NCI-H1436 (cell line): ENCODE measurements around the gene SLC4A1AP.
A peak's percentile ranks its signal among the peaks of the same experiment; 100 is the strongest.

Experiments used
- DNase-seq: peaks from one replicate; lab custom pipeline; 2025; lab: John Stamatoyannopoulos, UW

The SLC4A1AP gene

DNA sequence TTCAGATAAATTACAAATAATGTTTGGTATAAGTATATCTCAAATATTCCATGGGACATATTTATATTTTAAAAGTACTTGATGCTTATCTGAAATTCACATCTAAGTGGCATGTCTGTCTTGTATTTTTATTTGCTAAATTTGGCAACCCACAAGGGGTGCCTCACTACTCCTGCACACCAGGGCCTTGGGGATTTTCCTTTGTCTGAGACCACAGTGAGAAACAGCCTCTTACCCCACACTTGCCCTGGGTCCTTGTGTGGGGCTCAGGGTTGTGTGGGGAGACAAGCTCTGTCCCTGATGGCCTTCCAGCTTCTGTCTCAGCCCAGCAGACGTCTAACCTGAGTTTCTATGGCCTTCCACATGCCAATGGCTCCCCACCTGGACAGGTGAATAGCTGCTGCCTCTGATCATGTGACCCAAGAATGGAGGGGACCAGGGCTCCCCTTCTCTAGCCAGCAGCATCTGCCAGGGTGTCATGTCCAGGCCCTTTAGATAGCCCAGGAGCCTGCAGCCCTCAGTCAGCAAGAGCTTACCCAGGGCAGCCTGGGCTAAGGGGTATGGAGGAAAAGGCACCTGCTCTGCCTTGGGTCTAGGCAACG lies 58.3 kb downstream of the SLC4A1AP start:
- no peak for DNase-seq

DNA sequence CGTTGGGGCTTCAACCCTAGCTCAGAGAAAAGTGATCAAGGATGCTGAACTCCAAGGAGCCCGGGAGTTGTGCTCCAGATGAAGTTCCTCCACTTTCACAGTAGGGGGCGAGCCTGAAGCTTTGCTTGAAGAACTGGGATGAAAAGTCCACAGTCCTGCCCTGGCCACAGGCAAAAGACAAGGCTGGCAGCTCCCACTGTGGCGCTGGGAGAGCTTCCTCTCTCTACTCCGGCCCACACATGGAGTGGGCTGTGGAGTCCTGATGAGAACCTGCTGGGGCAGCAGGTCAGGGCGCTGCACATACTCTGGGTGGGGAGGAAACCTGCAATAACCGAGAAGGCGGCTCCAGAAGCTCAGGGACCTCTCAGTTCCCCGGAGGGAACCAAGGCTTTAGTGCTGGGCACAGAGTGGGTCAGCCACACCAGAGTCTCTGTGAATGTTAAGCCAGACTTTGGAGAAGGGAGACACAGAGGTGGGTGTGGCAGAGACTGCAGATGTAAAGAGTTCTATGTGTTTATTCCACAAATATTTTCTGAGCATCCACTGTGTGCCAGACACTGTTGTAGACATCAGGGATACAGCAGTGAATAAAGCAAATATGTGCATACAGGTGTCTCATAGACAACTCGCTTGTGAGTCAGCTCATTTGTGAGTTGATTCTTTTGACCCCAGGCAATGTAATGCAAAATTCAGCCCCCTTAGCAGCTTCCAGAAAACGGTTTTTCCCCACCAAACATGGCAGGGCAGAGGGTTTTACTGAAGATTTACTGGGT lies 59.9 kb downstream of the SLC4A1AP start:
- peak; percentile 76 for DNase-seq

DNA sequence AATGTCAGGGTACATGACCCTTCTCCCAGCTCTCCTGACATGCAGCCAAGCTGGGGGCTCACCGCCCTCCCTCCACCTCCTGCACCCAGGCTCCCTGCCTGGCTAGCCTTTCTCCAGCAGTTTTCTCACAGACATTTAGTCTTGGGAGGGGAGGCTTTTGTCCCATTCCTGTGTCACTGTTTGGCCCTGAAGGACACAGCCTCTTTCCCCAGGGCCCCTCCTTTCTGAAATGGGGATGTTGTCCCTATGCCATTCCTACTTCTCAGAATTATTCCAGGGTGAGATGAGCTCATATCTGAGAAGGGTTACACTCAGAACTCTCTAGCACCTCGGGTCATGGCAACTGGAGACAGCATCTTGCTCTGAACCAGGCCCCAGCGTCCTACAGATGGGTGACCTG lies 60.5 kb downstream of the SLC4A1AP start:
- DNase-seq, result no peak

DNA sequence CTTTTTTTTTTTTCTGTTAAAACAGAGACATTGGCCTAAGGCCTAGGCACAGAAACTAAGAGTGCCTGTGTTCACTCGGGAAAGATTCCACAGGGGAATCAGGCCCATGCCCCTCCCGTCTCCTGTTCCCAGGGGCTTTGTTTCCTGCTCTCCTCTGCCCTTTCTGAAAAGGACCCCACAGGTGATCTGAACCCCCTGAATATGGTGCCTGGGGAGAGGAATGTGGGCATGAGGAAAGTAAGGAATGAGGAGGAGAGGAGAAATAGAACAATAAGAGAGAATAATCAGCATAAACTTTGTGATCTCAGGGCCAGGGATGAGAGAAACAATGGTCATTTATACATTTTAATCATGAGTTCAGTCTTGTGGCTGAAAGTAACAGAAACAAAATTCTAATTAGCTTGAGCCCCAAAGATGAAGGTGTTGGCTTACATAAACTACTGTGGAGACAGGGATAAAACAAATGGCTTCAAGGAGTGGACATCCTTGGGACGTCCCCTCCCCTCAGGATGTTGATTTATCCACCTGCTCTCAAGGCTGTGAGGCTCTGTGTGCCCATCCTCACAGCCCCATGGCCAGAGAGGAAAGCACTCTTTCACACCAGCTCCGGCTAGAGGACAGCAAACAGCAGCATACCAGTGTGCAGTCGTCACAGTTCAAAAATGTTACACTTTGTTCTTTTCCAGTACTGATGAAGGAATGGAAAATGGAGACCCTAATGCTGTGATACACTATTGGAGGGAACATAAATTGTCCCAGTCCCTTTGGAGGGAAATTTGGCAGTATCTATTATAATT lies 61.4 kb downstream of the SLC4A1AP start:
- DNase-seq, result no peak

DNA sequence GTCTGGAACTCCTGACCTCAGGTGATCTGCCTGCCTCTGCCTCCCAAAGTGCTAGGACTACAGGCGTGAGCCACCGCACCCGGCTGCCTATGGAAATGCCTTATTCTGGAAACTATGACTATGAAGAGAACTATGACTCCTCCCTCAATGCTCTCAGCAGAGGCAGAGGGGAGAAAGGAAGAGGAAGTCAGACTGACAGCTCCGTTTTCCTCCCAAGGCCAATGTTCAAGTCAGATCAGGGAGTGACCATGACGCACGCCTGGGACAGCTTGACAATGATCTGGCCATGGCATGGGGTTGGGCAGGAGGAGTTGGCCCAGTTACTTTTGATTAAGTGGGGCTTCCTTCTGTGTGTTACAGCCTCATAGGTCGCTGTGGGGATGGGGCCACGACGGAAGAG lies 63.6 kb downstream of the SLC4A1AP start:
- DNase-seq, result no peak

DNA sequence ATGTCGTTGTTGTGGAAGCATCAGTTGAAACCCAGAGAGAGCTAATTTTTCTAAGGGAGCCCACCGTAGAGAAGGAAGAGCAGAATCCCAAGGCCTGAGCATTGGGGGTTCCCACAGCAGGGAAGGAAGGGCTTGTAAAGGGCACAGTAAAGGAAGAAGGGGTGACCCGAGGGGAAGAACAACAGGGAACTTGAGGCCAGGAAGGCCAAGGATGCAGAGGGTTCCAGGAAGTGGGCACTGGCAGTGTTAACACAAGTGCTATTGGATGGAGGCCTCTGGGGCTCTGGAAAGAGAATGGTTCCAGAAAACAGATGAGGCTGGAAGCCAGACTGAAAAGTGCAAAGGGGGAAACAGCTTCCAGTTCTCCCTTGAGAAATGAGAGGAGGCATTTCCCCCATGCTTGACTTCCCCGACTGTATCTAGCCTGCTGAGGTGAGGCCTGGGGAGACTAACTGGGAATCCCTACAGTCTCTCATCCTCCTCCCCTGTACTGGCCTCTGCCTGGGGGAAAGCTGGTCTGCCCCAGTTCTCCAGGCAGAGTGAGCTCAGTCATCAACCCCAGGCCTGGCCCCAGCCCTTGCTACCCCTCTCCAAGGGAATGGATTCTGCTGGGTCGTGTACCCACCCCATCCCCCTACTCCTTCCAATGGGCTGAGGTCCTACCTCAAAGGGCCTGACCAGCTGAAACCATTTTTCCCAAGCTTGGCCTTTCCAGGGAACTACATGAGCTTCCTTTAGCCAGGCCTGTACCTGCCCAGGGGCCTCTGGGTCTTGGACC lies 64.6 kb downstream of the SLC4A1AP start:
- no peak for DNase-seq

DNA sequence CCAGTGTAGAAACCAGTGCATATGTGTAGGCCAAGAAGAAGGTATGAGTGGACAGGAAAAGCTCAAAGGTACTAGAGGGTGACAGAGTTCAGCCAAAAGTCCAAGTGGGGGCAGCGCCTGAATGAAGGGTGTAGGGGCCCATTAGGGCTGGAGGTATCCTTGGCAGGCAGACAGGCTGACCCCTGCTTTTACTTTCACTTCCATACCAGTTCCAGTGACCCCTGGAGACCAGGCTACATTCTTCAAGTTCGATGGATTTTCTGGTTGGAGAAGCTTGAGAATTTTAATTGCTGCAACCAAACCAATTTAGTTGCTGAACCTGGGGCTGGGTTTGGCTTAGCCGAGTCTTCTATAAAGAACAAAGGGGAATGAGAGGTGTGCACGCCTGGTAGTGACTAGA lies 65.5 kb downstream of the SLC4A1AP start:
- DNase-seq, result no peak

DNA sequence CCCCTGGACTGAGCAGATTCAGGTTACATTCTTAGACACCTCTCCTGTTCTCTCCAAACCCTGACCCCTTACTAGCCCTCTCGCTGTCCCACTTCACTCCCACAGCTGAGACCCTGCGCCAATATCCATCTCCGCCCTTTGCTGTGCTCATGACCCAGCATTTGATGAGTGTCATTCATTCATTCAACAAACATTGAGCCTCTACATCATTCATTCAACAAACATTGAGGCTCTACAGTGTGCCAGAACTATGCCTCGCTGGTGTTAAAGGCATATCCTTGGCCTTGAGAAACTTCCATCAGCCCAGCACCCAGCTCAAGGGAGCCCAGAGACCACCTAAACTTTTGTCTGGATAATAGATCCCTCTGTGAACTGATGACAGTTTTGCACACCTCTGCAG lies 65.9 kb downstream of the SLC4A1AP start:
- DNase-seq, result no peak

DNA sequence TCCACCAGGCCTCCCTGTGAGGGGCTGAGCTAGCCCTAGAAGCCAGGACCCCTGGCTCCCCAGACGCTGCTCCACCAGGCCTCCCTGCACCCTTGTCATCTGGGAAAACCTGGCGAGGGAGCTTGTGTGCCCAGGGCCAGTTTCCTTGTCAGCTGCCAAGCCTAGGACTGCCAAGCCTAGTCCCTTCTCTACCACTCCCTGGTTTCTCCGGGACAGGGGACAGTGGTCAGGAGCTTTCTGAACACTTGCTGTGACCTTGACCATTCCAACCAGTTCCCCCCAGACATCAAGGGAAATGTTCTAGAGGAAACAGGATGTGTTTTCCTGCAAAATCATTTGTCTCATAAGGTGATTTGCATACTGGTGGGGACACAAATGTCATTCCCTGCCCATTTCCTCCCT lies 66.6 kb downstream of the SLC4A1AP start:
- no peak for DNase-seq

DNA sequence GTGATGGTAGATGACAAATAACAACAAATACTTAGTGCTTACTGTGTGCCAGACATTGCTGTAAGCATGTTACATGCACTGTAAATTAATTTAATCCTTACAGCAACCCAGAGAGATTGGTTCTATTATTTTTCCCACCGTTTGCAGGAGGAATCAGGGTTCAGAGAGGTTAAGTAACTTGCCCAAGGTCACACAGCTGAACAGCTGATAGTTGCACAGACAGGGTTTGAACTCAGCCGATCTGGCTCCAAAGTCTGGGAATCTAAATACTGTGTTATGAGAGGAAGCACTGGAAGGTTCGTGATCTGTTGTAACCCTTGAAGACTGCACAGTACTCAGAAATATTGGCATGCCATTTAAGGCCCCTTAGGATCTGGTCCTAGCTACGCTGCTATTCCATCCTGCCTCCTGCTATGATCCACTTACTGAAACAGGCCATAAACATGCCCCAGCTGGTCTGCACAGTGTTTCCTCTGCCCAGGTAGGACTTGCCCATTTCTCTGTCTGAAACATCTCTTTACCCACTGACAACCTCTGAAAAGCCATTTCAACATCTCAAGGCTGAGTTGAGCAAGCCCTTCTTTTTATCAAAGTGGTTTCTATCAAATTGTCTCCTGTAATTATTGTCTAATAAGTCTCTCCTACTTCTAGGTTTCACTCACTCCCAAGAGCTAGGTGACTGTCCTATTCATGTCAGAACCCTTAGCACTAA lies 67.4 kb downstream of the SLC4A1AP start:
- no peak for DNase-seq

DNA sequence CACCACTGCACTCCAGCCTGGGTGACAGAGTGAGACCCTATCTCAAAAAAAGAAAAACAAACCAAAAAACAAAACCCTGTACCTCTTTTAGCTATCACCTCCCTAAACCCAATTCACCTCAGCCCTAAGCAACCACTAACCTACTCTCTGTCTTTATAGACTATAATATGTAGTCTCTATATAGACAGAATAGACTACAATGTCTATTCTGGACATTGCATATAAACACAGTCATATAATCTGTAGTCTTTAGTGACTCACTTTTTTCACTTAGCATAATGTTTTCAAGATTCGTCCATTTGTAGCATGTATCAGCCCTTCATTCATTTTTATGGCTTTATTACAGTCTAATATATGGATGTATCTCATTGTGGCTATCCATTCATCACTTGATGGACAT lies 70.6 kb downstream of the SLC4A1AP start:
- no peak for DNase-seq

DNA sequence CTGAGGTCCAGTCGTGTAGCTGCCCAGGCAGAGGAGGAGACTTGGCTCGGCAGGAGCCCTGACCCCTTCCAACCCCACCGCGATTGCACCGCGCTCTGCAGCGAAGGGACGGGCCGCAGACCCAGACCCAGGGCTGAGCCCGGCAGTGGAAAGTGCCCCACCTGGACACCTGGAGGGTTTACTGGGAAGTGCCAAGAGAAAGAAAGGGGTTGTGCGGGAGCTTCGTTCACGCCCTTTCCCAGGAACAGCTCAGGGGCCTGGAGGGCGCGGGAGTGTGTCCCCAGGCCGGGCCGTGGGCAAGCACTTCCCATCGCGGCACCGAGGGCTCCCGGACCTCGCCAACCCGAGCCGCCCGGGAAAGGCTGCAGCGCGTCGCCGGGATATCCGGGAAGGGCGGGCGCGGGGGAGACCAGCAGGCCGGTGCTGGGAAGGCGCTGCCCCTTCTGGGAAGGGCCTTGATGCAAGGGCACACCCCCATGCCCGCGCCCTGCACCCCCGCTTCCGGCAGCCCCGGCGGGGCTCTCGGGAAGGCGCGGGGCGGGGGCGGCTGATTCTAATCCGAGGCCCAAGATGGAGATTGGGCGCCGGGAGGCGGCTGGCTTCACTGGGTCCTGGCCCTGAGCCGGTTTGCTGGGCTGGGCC lies 71.7 kb downstream of the SLC4A1AP start:
- peak; percentile 58 for DNase-seq

DNA sequence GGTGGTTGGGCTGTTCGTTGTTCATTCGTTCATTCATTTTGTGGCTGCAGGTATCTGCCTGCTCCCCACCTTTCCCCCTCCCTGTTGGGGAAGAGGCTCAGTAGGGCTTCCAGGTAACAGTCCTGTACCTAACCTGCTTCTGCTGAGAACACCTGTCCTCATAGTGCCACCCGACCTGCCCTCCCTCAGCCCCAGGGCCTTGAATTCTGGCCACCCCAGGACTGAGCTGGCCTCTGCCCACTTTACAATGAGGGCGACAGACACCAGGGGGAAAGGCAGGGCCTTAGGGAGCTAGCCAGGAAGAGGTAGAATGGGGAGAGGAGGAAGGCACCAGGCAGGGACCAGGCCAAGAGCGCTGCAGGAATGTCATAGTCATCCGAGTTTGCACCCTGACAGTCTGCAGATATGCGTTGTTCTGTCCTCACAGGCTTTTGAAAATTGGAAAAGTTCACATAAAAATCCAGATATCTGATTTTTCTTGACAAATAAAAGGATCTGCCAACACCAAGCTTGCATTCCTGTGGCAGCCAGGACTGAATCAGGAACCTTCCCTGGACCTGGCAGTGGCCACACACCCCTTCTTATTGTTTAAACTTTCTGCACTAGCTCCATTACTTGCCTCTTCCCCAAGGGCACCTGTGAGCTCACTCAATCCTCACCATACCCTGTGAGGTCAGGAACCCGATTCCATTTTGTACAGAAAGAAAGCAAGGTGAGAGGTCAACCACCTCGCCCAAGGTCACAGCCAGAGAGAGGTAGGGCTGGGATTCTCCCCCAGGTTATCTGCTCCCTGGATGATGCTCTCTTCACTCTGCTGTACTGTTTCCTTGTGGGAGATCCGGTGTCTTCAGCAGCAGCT lies 72.6 kb downstream of the SLC4A1AP start:
- DNase-seq, result no peak

DNA sequence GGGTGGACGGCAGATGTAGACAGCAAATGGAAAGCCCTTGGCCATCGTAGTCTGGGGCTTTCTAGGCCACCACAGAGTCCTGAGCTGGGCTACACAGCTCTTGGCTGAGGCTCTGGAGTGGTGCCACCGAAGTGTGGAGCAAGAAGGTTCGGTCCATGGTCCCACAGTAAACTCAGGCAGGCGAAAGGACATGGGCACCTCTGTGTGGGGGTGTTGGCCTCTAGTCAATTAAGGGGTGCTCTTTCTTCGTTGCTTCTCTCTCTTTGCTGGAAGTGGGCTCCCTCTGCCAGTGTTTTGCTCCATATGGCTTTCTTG lies 73.2 kb downstream of the SLC4A1AP start:
- DNase-seq, result no peak

DNA sequence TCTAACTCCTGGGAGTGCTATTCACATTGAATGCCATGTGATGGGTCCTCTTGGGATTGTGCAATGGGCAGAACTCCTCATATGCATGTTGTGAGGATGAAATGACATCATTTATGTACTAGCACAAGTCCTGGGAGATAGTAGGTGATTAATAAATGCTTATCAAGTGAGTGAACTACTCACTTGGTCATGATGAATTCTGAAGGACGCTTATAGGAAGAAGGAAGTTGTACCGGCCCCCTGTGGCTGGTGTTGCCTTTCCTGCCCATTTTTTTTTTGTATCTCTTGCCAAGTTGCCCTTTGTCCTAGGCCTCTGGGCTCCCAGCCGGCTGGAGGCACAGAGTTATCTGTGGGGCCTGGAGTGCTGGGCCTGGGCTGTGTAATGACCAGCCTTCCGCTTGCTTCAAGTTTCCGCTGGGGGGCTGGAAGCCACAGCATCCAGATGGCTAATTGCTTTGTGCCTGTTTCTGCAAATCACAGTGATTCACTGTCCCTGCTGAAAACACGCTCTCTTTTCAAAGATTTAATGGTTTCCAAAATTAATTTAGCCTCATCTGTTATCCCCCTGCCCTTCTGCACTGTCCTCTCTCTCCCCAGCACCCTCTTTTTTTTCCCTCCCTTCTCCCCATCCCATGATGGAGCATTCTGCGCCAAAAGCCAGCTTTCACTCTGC lies 74.1 kb downstream of the SLC4A1AP start:
- no peak for DNase-seq

DNA sequence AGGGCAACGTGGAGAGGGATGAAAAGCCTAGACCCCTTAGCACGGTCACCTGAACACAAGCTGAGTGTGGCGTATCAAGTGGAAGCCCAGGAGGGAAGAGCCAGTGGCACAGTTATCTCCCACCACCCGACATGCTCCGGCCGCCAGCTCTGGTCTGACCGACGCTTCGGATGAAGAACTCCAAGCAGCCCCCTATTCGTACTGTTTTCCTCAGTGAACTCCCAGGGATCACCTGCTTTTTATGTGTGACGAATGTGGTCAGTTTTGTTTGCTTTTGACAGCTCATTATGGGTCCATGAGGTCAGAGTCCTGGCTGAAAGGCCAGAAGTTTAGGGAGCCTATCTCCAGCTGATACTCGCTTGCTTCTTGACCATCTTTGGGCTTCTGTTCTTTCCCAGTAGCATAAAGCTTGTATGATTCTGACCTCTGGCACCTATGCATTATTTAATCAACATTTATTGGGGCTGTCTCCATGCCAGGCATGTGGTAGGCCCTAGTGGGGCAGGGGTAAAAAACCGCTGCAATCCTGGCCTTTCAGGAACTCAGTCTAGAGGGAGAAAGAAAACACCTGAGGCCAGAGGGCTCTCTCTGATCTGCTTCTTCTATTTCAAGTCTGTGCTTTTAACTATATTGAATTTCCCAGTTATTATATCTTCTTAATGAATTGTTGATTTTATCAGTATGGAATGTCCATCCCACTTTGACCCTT lies 74.8 kb downstream of the SLC4A1AP start:
- DNase-seq, result no peak

DNA sequence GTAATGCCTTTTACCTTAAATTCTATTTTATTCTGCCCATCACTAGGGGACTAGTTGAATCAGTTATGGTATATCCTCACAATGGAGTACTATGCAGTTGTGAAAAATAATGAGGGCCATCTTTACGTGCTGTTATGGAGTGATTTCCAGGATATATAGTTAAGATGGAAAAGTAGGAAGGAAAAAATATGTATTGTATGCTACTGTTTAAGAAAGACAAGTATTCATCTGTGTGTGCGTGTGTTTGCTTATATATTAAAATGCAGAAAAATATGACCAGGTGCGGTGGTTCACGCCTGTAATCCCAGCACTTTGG lies 75.3 kb downstream of the SLC4A1AP start:
- DNase-seq, result no peak

DNA sequence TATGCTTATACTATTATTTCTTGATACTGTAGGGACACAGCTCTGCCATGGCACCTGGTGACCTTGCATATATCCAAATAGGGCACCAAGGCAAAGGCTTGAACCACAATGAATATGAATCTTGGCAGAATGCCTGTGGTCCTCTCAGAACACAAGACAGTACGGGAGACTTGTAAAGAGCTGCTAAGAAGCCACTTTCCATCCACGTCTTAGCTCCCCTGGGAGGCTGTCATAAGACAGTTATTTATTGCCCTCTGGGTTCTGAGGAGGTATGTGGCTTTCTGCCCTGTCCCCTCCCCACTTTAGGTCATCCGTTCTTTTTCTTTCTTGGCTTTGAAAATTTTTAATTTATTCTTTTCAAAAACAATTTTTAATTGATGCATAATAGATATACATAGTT lies 78.0 kb downstream of the SLC4A1AP start:
- no peak for DNase-seq

DNA sequence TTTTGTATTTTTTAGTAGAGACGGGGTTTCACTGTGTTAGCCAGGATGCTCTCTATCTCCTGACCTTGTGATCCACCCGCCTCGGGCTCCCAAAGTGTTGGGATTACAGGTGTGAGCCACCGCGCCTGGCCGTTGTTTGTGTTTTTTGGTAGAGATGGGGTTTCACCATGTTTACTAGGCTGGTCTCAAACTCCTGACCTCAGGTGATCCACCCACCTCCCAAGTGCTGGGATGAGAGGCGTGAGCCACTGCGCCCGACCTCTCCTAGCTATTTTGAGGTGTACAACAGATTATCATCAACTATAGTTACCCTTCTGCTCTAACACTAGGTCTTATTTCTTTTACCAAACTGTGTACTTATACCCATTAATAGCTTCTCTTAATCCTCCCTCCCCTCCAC lies 78.9 kb downstream of the SLC4A1AP start:
- DNase-seq, result no peak
